ENCODE data around the gene BST2.
"Not testable (repeated sequence)": the region's sequence is repeated elsewhere in the genome, so short reads cannot be mapped to it uniquely, and the experiment has no call there.

Gene BST2

GRCh38 chr19:17385878-17386611, 19.4 kb downstream of the BST2 start:
- no peak for DNase-seq

GRCh38 chr19:17380426-17381138, 24.8 kb downstream of the BST2 start:
- no peak for DNase-seq

- no peak for DNase-seq
These were observed 26.2 kb downstream of the BST2 start for GRCh38 chr19:17379221-17379631.

GRCh38 chr19:17378271-17378670, 27.2 kb downstream of the BST2 start:
- no peak for DNase-seq

DNA sequence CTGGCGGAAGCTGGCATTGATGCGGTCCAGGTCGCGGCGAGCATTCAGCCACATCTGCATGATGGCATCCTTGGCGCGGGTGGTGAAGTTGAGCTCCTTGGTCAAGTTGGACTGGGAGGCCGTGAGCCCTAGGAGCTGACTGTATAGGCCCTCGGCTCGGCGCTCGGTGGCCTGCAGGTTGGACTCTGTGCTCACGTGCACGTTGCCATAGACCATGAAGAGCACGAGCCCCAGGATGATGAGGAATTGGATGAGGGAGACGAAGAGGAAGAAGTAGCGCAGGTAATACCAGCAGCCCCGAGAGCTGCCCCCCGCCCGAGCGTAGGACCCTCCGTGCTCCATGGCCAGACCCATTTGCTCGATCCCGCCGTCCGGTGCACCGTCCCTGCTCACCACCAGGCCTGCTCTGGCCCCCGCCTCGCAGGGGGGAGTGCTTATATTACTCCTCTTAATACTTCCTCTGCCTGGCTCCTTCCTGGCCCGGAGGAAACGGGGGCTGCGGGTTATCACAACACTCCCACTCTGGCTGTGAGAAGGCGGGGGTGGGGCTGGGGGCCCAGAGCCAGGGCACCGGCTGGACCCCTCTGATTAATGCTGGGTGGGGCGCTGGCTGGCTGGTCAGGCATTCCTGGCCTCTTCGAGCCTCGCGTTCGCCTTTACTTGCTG, 28.4 kb downstream of the BST2 start, which contains the start of gene PLVAP:
PLVAP (minus strand) TSS at position 408 of the 666 bp plus-strand sequence; CDS start at position 354, 54 bp downstream.
- DNase-seq, result no peak

DNA sequence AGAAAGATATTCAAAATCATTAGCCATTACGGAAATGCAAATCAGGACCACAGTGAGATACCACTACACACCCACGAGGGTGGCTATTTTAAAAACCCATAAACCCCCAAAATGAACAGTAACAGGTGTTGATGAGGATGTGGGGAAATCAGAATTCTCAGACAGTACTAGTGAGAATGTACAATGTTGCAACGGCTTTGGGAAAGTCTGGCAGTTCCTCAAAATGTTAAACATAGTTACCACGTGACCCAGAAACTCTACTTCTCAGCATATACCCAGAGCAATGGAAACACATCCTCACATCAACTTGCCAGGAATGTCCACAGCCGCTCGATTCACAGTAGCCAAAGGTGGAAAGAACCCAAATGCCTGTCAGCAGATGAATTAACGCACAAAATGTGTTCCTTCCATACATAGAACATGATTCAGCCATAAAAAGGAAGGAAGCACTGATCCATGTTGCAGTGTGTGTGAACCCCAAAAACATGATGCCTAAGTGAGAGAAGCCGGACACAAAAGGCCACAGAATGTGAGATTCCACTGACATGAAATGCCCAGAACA, 35.3 kb downstream of the BST2 start:
- DNase-seq, result no peak

GRCh38 chr19:17365361-17365760, 40.1 kb downstream of the BST2 start:
- DNase-seq, result no peak

- not testable (repeated sequence) for DNase-seq
These were observed 41.4 kb downstream of the BST2 start for GRCh38 chr19:17363852-17364605.

DNA sequence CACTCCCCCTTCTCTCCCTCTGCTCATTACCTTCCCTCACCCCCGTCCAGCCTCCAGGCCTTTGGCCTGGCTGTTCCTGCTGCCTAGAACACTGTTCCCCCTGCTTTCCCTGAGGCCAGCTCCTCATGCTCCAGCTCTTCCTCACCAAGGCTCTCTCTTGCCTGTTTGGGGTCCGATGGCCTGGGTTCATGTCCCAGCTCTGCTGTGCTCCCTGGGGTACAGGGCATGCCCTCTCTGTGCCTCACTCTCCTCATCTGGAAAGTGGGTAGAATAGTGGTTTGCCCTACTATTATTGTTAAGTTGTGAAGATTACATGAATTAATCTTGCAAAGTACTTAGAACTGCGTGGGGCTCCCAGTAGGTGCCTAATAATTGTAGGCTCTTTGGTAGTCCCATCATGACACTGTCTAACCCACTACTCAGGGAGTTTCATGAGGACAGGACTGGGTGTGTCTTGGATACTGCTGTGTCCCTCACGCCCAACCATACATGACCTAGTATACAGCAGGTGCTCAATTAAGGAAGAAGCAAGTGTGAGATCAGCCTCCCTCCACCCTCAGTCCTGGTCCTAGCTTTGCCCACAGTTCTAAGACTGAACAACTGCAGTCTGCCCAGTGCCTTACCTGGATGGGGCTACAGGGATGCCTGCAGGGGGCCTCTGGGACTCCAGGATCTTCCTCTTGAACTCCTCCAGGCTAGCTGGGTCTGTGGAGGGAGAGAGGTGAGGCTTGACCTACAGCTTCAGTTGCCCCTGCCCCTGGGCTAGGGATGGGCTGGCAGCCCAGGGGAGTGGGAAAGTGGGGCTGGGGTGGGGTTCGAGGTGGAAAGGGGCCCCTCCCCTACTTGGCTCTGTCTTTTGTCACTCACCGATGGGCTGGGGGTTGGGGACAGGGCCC, 45.3 kb downstream of the BST2 start:
- no peak for DNase-seq

- no peak for DNase-seq
These were observed 47.0 kb downstream of the BST2 start for GRCh38 chr19:17358395-17358794.

DNA sequence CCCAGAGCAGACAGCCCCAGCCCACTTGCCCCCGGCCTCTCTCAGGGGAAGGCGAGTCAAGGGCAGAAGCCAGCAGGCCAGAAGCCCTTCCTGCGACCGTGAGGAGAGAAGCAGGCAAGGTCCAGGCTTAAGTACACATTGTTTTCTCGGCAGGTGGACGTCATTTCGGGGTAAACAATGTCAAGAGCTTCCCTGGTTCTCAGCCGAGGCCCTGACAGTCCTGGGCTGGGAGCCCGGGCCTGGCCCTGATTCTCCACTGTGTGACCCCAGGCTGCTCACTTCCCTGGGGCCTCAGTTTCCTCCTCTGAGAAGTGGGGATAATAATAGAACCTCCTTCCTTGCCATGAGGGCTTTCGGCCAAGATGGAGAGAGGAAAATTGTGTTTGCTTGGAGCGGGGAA, 47.7 kb downstream of the BST2 start:
- no peak for DNase-seq

DNA sequence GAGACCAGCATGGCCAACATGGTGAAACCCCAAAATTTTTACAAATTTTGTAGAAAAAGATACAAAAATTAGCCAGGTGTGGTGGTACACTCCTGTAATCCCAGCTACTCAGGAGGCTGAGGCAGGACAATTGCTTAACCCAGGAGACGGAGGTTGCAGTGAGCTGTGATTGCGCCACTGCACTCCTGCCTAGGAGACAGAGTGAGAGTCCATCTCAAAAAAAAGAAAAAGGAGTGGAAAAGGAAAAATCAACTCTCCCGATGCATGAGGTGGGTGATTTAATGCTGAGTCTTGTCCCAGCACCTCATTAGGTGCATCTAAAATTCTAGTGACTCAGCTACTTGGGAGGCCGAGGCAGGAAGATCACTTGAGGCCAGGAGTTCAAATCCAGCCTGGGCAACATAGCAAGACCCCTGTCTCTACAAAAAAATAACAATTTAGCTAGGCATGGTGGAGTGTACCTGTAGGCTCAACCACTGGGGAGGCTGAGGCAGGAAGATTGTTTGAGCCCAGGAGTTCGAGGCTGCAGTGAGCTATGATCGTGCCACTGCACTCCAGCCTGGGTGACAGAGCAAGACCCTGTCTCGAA, 48.3 kb downstream of the BST2 start:
- DNase-seq, result no peak

GRCh38 chr19:17353386-17353785, 52.0 kb downstream of the BST2 start:
- no peak for DNase-seq
